Esophagus muscularis mucosa (tissue), 4 donors: ENCODE data around the gene SYNDIG1L. TPM values are rescaled to one million over a fixed set of nuclear protein-coding genes. Genes with fewer than 3 reads are reported as not detected.

Source experiments
- DNase-seq: peaks from one replicate; pipeline ENCODE4 v3.0.0-alpha.2; 2017; ENCODE audit errors: extremely low spot score
- H3K27ac ChIP-seq, 4 donors: fragments of 200-600 bp; sonication (generic); replicated peaks in 1 of 4; 1 replicate in 3 of 4; 2 replicates in 1 of 4; pipeline ENCODE4 v1.5.1; 2016 to 2019; ENCODE audit warnings: mild to moderate bottlenecking in 1 of 4
- H3K27me3 ChIP-seq, 4 donors: fragments of 200-600 bp; sonication (generic); one replicate each; pipeline versions ENCODE4 v1.5.1 to v1.6.0; 2016 to 2019
- H3K36me3 ChIP-seq, 4 donors: fragments of 200-600 bp; sonication (generic); one replicate each; pipeline ENCODE4 v1.5.1; 2016 to 2019
- H3K4me1 ChIP-seq, 4 donors: fragments of 200-600 bp; sonication (generic); one replicate each; pipeline ENCODE4 v1.5.1; 2016 to 2019
- H3K4me3 ChIP-seq, 4 donors: fragments of 200-600 bp; sonication (generic); 1 replicate in 2 of 4; 2 replicates in 2 of 4; pipeline ENCODE4 v1.5.1; 2016 to 2019; ENCODE audit warnings: mild to moderate bottlenecking in 4 of 4, moderate library complexity in 1 of 4
- H3K9me3 ChIP-seq, 4 donors: fragments of 200-600 bp; sonication (generic); 1 replicate in 3 of 4; 2 replicates in 1 of 4; pipeline ENCODE4 v1.5.1; 2016 to 2019
- EP300 ChIP-seq: sonication (generic); formaldehyde crosslinking; IDR thresholded peaks from one replicate; pipeline ENCODE4 v1.6.1; 2017; ENCODE audit warnings: antibody characterized with exemption
- POLR2A ChIP-seq: fragments of 450-650 bp; IDR thresholded peaks from one replicate; pipeline ENCODE4 v1.6.1; 2017; ENCODE audit warnings: antibody characterized with exemption, moderate library complexity, mild to moderate bottlenecking, low read depth
- POLR2AphosphoS5 ChIP-seq, 2 donors: sonication (generic); formaldehyde crosslinking; IDR thresholded peaks; one replicate each; pipeline ENCODE4 v1.6.1; 2017; ENCODE audit warnings: antibody characterized with exemption in 2 of 2
- WGBS: methylation state at CpG from one replicate; pipeline ENCODE4 v1.1.5; 2018; 5-methylcytosine and 5-hydroxymethylcytosine counted together
- intact Hi-C: fragments of 100-400 bp; cut with DNase I; formaldehyde crosslinking; loops from one replicate; pipeline ENCODE4 v1.15.1; 2023
- total RNA-seq, 4 donors: library from RNA; depleted of rRNA; stranded (reverse); fragments of >200 nt; gene quantifications; one replicate each; pipeline versions ENCODE4 v1.1.0 to v1.2.1, GENCODE V29; 2016
- TF ChIP-seq, protein P1 (sequence below), 3 experiments: fragments of 200-600 bp in 2 of 3; fragments of 450-650 bp in 1 of 3; sonication (generic) in 2 of 3; IDR thresholded peaks; one replicate each; pipeline ENCODE4 v1.5.1; 2017 to 2019; ENCODE audit warnings: antibody characterized with exemption in 3 of 3, mild to moderate bottlenecking in 2 of 3, moderate library complexity in 1 of 3

SYNDIG1L gene
- total RNA-seq, 4 donors from 2014 or later: 0.29 to 0.65 (median 0.33) TPM; not detected in 1

- WGBS: 72% methylated on average over 3 of the region's 3 CpGs
- no peak for DNase-seq
- no peaks in the 10 kb centered on the region for H3K27me3 ChIP-seq
- peaks cover 0 to 6% (median 0%) of the 10 kb centered on the region in 4 donors for H3K4me1 ChIP-seq
- no peaks in the 10 kb centered on the region for H3K9me3 ChIP-seq
- no peak overlapping the region for H3K27ac ChIP-seq
- intact Hi-C loops: no loop called here
- TF ChIP-seq, protein P1, sequence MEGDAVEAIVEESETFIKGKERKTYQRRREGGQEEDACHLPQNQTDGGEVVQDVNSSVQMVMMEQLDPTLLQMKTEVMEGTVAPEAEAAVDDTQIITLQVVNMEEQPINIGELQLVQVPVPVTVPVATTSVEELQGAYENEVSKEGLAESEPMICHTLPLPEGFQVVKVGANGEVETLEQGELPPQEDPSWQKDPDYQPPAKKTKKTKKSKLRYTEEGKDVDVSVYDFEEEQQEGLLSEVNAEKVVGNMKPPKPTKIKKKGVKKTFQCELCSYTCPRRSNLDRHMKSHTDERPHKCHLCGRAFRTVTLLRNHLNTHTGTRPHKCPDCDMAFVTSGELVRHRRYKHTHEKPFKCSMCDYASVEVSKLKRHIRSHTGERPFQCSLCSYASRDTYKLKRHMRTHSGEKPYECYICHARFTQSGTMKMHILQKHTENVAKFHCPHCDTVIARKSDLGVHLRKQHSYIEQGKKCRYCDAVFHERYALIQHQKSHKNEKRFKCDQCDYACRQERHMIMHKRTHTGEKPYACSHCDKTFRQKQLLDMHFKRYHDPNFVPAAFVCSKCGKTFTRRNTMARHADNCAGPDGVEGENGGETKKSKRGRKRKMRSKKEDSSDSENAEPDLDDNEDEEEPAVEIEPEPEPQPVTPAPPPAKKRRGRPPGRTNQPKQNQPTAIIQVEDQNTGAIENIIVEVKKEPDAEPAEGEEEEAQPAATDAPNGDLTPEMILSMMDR (IDR thresholded peaks at IDR 0.05): no peak
- no peak for TF ChIP-seq POLR2AphosphoS5 (IDR thresholded peaks at IDR 0.05)
- TF ChIP-seq EP300: no peak
- TF ChIP-seq POLR2A: no peak
- H3K4me3 ChIP-seq: no peak overlapping the region
- no peaks in the 10 kb centered on the region for H3K36me3 ChIP-seq
Observed at GRCh38 chr14:74438351-74438915, 12.4 kb upstream of the SYNDIG1L start.

GRCh38 chr14:74437496-74438053 is 11.6 kb upstream of the SYNDIG1L start:
- 9% methylated on average over 3 of the region's 3 CpGs for WGBS
- Histone ChIP-seq H3K27me3 (no peaks in the 10 kb centered on the region), H3K4me3 (no peak overlapping the region), H3K27ac (no peak overlapping the region), H3K4me1 (peaks cover 0 to 6% (median 0%) of the 10 kb centered on the region in 4 donors), H3K36me3 (no peaks in the 10 kb centered on the region), H3K9me3 (no peaks in the 10 kb centered on the region)
- TF ChIP-seq POLR2A (no peak), EP300 (no peak), POLR2AphosphoS5 (IDR thresholded peaks at IDR 0.05) (no peak)
- TF ChIP-seq, protein P1 (IDR thresholded peaks at IDR 0.05): no peak
- DNase-seq: no peak
- intact Hi-C loops: no loop called here

DNA sequence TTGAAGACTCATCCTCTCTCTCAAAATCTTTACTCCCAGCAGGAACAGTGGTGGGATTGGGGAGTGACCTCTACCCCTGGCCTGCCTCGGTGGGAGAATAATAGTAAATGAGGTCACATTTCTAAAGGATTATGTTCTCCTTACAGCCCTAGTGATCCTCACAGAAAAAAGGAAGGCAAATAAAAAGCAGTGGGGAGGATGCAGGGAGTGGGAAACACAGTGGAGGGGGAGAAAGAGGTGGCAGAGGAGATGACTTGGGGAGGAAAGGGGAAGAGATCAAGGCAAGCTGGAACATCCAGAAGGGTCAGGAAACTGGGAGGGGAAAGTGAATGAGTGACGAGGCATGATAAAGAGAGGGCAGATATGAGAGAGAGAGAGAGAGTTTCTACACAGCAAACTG is 8.3 kb upstream of the SYNDIG1L start:
- no peaks in the 10 kb centered on the region for H3K9me3 ChIP-seq
- H3K27ac ChIP-seq: no peak overlapping the region
- DNase-seq: no peak
- 46% methylated on average over 2 of the region's 2 CpGs for WGBS
- no peaks in the 10 kb centered on the region for H3K36me3 ChIP-seq
- H3K4me3 ChIP-seq: no peak overlapping the region
- H3K4me1 ChIP-seq: peaks cover 0 to 6% (median 0%) of the 10 kb centered on the region in 4 donors
- no peaks in the 10 kb centered on the region for H3K27me3 ChIP-seq
- intact Hi-C loops: no loop called here
- TF ChIP-seq, protein P1 (IDR thresholded peaks at IDR 0.05): no peak
- no peak for TF ChIP-seq POLR2A
- no peak for TF ChIP-seq POLR2AphosphoS5 (IDR thresholded peaks at IDR 0.05)
- TF ChIP-seq EP300: no peak

GRCh38 chr14:74429991-74430390 is 4.0 kb upstream of the SYNDIG1L start:
- no peak for DNase-seq
- Histone ChIP-seq H3K36me3 (no peaks in the 10 kb centered on the region), H3K4me1 (peaks cover 0 to 10% (median 8%) of the 10 kb centered on the region in 4 donors), H3K4me3 (no peak overlapping the region), H3K9me3 (no peaks in the 10 kb centered on the region), H3K27me3 (peaks cover 0 to 19% (median 6%) of the 10 kb centered on the region in 4 donors), H3K27ac (no peak overlapping the region)
- WGBS: 87% methylated on average over 7 of the region's 7 CpGs
- TF ChIP-seq POLR2A (no peak), POLR2AphosphoS5 (IDR thresholded peaks at IDR 0.05) (no peak), EP300 (no peak)
- TF ChIP-seq, protein P1 (IDR thresholded peaks at IDR 0.05): no peak
- intact Hi-C loops: no loop called here

DNA sequence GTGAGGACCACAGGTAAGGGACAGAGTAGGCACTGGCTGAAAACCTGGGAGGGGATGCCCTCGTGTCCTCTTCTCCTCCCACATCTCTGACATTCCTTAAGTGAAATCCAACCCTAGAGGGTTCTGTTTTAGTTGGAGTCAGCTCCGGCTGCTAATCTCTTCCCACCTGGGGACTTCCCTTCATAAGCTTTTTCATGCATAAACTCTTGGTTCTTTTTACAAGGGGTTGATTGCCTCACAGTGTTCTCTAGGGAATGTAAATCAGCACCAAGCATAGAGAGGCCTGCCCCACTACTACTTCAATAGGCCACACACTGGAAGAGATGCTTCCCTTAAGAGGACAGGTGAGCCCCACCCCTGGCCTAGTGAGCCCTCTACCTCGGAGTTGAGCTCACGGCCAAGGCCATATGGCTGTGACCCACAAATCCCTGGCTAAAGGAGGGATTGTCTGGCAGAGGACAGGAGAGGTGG is 3.2 kb upstream of the SYNDIG1L start:
- no peak for TF ChIP-seq POLR2A
- no peak for TF ChIP-seq POLR2AphosphoS5 (IDR thresholded peaks at IDR 0.05)
- no peak for TF ChIP-seq EP300
- TF ChIP-seq, protein P1 (IDR thresholded peaks at IDR 0.05): no peak
- no peak for DNase-seq
- Histone ChIP-seq H3K4me1 (peaks cover 0 to 10% (median 8%) of the 10 kb centered on the region in 4 donors), H3K27me3 (peaks cover 0 to 26% (median 7%) of the 10 kb centered on the region in 4 donors), H3K27ac (no peak overlapping the region), H3K4me3 (no peak overlapping the region), H3K36me3 (no peaks in the 10 kb centered on the region), H3K9me3 (no peaks in the 10 kb centered on the region)
- WGBS: 45% methylated on average over 4 of the region's 4 CpGs
- intact Hi-C loops: no loop called here
